OCI-LY1 (cell line): ENCODE results near the gene NDUFAF8.

ENCODE experiments used
- H2AFZ ChIP-seq: fragments of 200-600 bp; sonication (generic), shearing (Covaris generic); 2 replicates; pipeline ENCODE4 v1.6.0; 2014; ENCODE audit warnings: antibody characterized with exemption, mild to moderate bottlenecking, low read length
- H3F3A ChIP-seq: fragments of 200-600 bp; sonication (generic), shearing (Covaris generic); 2 replicates; pipeline ENCODE4 v1.6.0; 2014; ENCODE audit warnings: mild to moderate bottlenecking, antibody characterized with exemption, low read length, moderate library complexity; ENCODE audit not compliant: insufficient read depth
- H3K27ac ChIP-seq: fragments of 200-600 bp; sonication (generic); 2 replicates; pipeline ENCODE4 v1.5.1; 2014; ENCODE audit warnings: low read length, mixed run types, mild to moderate bottlenecking, low read depth; ENCODE audit not compliant: poor library complexity, severe bottlenecking
- H3K27me3 ChIP-seq: fragments of 200-600 bp; sonication (generic); 2 replicates; pipeline ENCODE4 v1.6.0; 2014; ENCODE audit warnings: antibody characterized with exemption, mild to moderate bottlenecking, low read length, moderate library complexity; ENCODE audit not compliant: insufficient read depth
- H3K36me3 ChIP-seq: fragments of 200-600 bp; sonication (generic); 2 replicates; pipeline ENCODE4 v1.6.1; 2014; ENCODE audit warnings: mild to moderate bottlenecking, antibody characterized with exemption, low read length, moderate library complexity, mixed read lengths; ENCODE audit not compliant: insufficient read depth
- H3K4me1 ChIP-seq: fragments of 200-600 bp; sonication (generic); 2 replicates; pipeline ENCODE4 v1.5.1; 2014; ENCODE audit warnings: mild to moderate bottlenecking, low read length, moderate library complexity; ENCODE audit not compliant: insufficient read depth, severe bottlenecking
- H3K4me2 ChIP-seq: fragments of 200-600 bp; sonication (generic), shearing (Covaris generic); 2 replicates; pipeline ENCODE4 v1.6.1; 2014; ENCODE audit warnings: low read length
- H3K4me3 ChIP-seq: fragments of 200-600 bp; sonication (generic); 2 replicates; pipeline ENCODE4 v1.5.1; 2014; ENCODE audit warnings: low read length, low read depth, mild to moderate bottlenecking, mixed read lengths; ENCODE audit not compliant: poor library complexity, severe bottlenecking
- H3K79me2 ChIP-seq: fragments of 200-600 bp; shearing (Covaris generic); 2 replicates; pipeline ENCODE4 v1.6.1; 2016; ENCODE audit warnings: mixed run types, low read length, mixed read lengths; ENCODE audit not compliant: insufficient read depth
- H3K9ac ChIP-seq: fragments of 200-600 bp; sonication (generic), shearing (Covaris generic); 2 replicates; pipeline ENCODE4 v1.6.1; 2014; ENCODE audit warnings: mild to moderate bottlenecking, low read length, mixed read lengths
- H3K9me2 ChIP-seq: fragments of 200-600 bp; sonication (generic), shearing (Covaris generic); 2 replicates; pipeline ENCODE4 v1.6.1; 2014; ENCODE audit warnings: low read depth, mild to moderate bottlenecking, low read length, mixed read lengths
- H3K9me3 ChIP-seq: fragments of 200-600 bp; shearing (Covaris generic); 2 replicates; pipeline ENCODE4 v1.6.1; 2014; ENCODE audit warnings: low read length, mixed read lengths
- H4K20me1 ChIP-seq: fragments of 200-600 bp; sonication (generic), shearing (Covaris generic); 2 replicates; pipeline ENCODE4 v1.6.0; 2016; ENCODE audit warnings: mild to moderate bottlenecking, low read length; ENCODE audit not compliant: insufficient read depth
- CTCF ChIP-seq: fragments of 200-600 bp; sonication (generic), shearing (Covaris generic); IDR thresholded peaks from 2 replicates; pipeline ENCODE4 v1.5.1; 2017; ENCODE audit warnings: mild to moderate bottlenecking, antibody characterized with exemption, low read length, moderate library complexity, mixed read lengths
- EZH2 ChIP-seq: fragments of 200-600 bp; sonication (generic), shearing (Covaris generic); IDR thresholded peaks from 2 replicates; pipeline ENCODE4 v1.8.0; 2017; ENCODE audit warnings: borderline replicate concordance, mixed run types, mild to moderate bottlenecking, antibody characterized with exemption, low read length, moderate library complexity, mixed read lengths

The NDUFAF8 gene

GRCh38 chr17:81197409-81197795, 41.7 kb upstream of the NDUFAF8 start:
- Histone ChIP-seq H3K36me3 (peaks cover 3% of the 10 kb centered on the region; the same call in 1 of the 2 replicates), H3K79me2 (no peaks in the 10 kb centered on the region)
- TF ChIP-seq CTCF (no peak), EZH2 (no peak)

GRCh38 chr17:81197831-81198490, 41.2 kb upstream of the NDUFAF8 start:
- H3K36me3 ChIP-seq = peaks cover 3% of the 10 kb centered on the region; the same call in 1 of the 2 replicates
- H3K9me2 ChIP-seq = no peaks in the 10 kb centered on the region
- H3K27ac ChIP-seq = no peak overlapping the region
- H4K20me1 ChIP-seq = no peaks in the 10 kb centered on the region
- H3K79me2 ChIP-seq = no peaks in the 10 kb centered on the region
- H3K9me3 ChIP-seq = no peaks in the 10 kb centered on the region
- H3K4me1 ChIP-seq = peaks cover 6% of the 10 kb centered on the region
- H3K4me2 ChIP-seq = no peak overlapping the region
- no peaks in the 10 kb centered on the region for H3K27me3 ChIP-seq
- TF ChIP-seq EZH2 (no peak), CTCF (no peak)
- no peak overlapping the region for H3K9ac ChIP-seq
- H2AFZ ChIP-seq = no peak overlapping the region
- no peaks in the 10 kb centered on the region for H3F3A ChIP-seq
- H3K4me3 ChIP-seq = no peak overlapping the region

More at GRCh38 chr17:81197409-81197795, 41.7 kb upstream of the NDUFAF8 start:
- no peaks in the 10 kb centered on the region for H3K27me3 ChIP-seq
- H3K27ac ChIP-seq = no peak overlapping the region
- H3K4me2 ChIP-seq = no peak overlapping the region
- no peaks in the 10 kb centered on the region for H4K20me1 ChIP-seq
- H3K4me1 ChIP-seq = peaks cover 6% of the 10 kb centered on the region
- H3K9ac ChIP-seq = no peak overlapping the region
- H3K9me3 ChIP-seq = no peaks in the 10 kb centered on the region
- no peaks in the 10 kb centered on the region for H3F3A ChIP-seq
- no peak overlapping the region for H2AFZ ChIP-seq
- H3K9me2 ChIP-seq = no peaks in the 10 kb centered on the region
- no peak overlapping the region for H3K4me3 ChIP-seq

GRCh38 chr17:81198826-81199481, 40.2 kb upstream of the NDUFAF8 start:
- H3K9me2 ChIP-seq = no peaks in the 10 kb centered on the region
- H3F3A ChIP-seq = no peaks in the 10 kb centered on the region
- H3K4me3 ChIP-seq = no peak overlapping the region
- no peaks in the 10 kb centered on the region for H3K27me3 ChIP-seq
- no peak overlapping the region for H3K27ac ChIP-seq
- no peaks in the 10 kb centered on the region for H4K20me1 ChIP-seq
- H3K79me2 ChIP-seq = no peaks in the 10 kb centered on the region
- H3K4me1 ChIP-seq = peaks cover 6% of the 10 kb centered on the region
- peaks cover 3% of the 10 kb centered on the region; the same call in 1 of the 2 replicates for H3K36me3 ChIP-seq
- H3K9me3 ChIP-seq = no peaks in the 10 kb centered on the region
- H3K4me2 ChIP-seq = no peak overlapping the region
- TF ChIP-seq CTCF = no peak
- no peak for TF ChIP-seq EZH2
- no peak overlapping the region for H2AFZ ChIP-seq
- no peak overlapping the region for H3K9ac ChIP-seq
